ENCODE results near the gene RELT. TPM values are rescaled to one million over a fixed set of nuclear protein-coding genes. Genes with fewer than 3 reads are reported as not detected.

RELT gene
- total RNA-seq, 1 experiment from 2014 or later: 10.2 TPM

- Mint-ChIP-seq H3K4me1 (peaks cover 10% of the 10 kb centered on the region in 2 experiments), H3K27ac (no peak overlapping the region), H3K36me3 (ENCODE audit: insufficient read depth in 1 of 3, low read depth in 3 of 3) (peaks cover 0 to 3% (median 0%) of the 10 kb centered on the region in 3 experiments; a peak in 2 of 7 replicates), H3K4me3 (no peak overlapping the region), H3K9me3 (no peaks in the 10 kb centered on the region), H3K27me3 (ENCODE audit: low read depth) (peaks cover 2% of the 10 kb centered on the region)
- Histone ChIP-seq H3K9me3 (ENCODE audit: control insufficient read depth, low read depth, low read length) (no peaks in the 10 kb centered on the region), H2BK5ac (ENCODE audit: insufficient read length, low read length) (no peak overlapping the region), H3K23ac (ENCODE audit: insufficient read length, low read depth, low read length) (no peak overlapping the region), H4K5ac (ENCODE audit: insufficient read length, low read depth, low read length) (no peak overlapping the region), H3K79me2 (ENCODE audit: insufficient read depth, low read length) (no peaks in the 10 kb centered on the region), H3K18ac (ENCODE audit: insufficient read length, low read depth, low read length) (no peak overlapping the region), H2AK5ac (ENCODE audit: insufficient read length, low read length) (no peak overlapping the region), H4K91ac (ENCODE audit: insufficient read length, low read depth, low read length) (no peak overlapping the region), H4K8ac (replicated peaks; ENCODE audit: insufficient read length, low read depth, low read length) (no peak overlapping the region), H2AFZ (ENCODE audit: low read length) (no peak overlapping the region), H4K20me1 (ENCODE audit: control insufficient read depth, insufficient read depth, insufficient read length) (no peaks in the 10 kb centered on the region), H3K9ac (ENCODE audit: extremely low read depth, insufficient read length, low read length) (no peak overlapping the region), H3T11ph (ENCODE audit: low read length) (no peak overlapping the region), H2BK15ac (ENCODE audit: low read depth, low read length) (no peak overlapping the region), H3K14ac (ENCODE audit: insufficient read depth, low read length) (no peak overlapping the region), H3K56ac (ENCODE audit: insufficient read length, low read depth, low read length) (no peak overlapping the region), H2BK120ac (ENCODE audit: low read depth, low read length, poor library complexity, severe bottlenecking) (no peak overlapping the region), H3K27ac (ENCODE audit: insufficient read length, low read depth, low read length) (no peak overlapping the region), H3K4ac (ENCODE audit: low read depth, low read length) (no peak overlapping the region), H2BK20ac (ENCODE audit: low read depth, low read length, poor library complexity, severe bottlenecking) (no peak overlapping the region), H2BK12ac (ENCODE audit: insufficient read length, low read depth, low read length) (no peak overlapping the region), H3K4me2 (ENCODE audit: insufficient read depth, insufficient read length, low read length) (no peak overlapping the region), H3K79me1 (ENCODE audit: insufficient read depth, low read depth, low read length, poor library complexity, severe bottlenecking) (no peaks in the 10 kb centered on the region), H3K23me2 (ENCODE audit: insufficient read length, low read depth, low read length, poor library complexity, severe bottlenecking) (no peaks in the 10 kb centered on the region), H3K4me1 (ENCODE audit: insufficient read depth, low read length) (no peaks in the 10 kb centered on the region), H3K27me3 (ENCODE audit: insufficient read depth, low read length) (no peaks in the 10 kb centered on the region)
- peak; percentile 89 for TF ChIP-seq CTCF (conservative IDR thresholded peaks at IDR 0.05)
- peak; percentile 86 for DNase-seq
- no CpG with 5 or more reads among the region's 16 CpGs for WGBS (ENCODE audit: extremely low coverage, insufficient read length, low lambda C conversion rate)
Measured at GRCh38 chr11:73393479-73394415, 17.5 kb downstream of the RELT start.

All from H9 (cell line).